ENCODE measurements around the gene MAPRE3.

DNA sequence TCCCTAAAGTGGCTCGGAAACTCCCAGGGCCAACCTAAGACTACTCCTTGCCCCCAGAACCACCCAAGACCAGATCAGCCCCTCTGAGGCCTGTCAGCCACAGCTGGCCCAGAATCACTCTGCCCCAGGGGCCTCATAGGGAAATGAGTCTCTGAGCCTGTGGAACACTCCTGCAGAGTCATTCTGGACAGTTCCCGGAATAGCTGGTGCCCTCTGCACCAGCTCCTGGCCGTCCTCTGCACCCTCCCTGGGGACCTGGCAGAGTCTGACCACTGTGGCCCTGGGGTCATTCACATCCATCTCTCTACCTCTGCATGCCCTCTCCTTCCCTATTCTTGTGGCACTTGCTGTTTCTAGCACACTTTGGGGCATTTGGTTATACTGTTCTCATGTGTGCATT is 47.7 kb downstream of the MAPRE3 start:
- TF ChIP-seq HMGXB4 (CRISPR knock-in tag; IDR thresholded peaks at IDR 0.05) = no peak
- no peak for TF ChIP-seq CTCF (IDR thresholded peaks at IDR 0.05)
- no peak for TF ChIP-seq SOX15 (CRISPR knock-in tag; IDR thresholded peaks at IDR 0.05)
- no peak for TF ChIP-seq ZNF671 (CRISPR knock-in tag; IDR thresholded peaks at IDR 0.05)
- no peak for TF ChIP-seq ATF2 (CRISPR knock-in tag; IDR thresholded peaks at IDR 0.05; ENCODE audit: borderline replicate concordance, low read depth)
- no peak for TF ChIP-seq CREM (CRISPR knock-in tag; IDR thresholded peaks at IDR 0.05)
- no peak for TF ChIP-seq TP53 (CRISPR knock-in tag; IDR thresholded peaks at IDR 0.05)
- no peak for TF ChIP-seq SP1 (CRISPR knock-in tag; conservative IDR thresholded peaks at IDR 0.05)
- no peak for TF ChIP-seq SMAD3 (CRISPR knock-in tag; IDR thresholded peaks at IDR 0.05; ENCODE audit: borderline replicate concordance)
- TF ChIP-seq, protein P1, sequence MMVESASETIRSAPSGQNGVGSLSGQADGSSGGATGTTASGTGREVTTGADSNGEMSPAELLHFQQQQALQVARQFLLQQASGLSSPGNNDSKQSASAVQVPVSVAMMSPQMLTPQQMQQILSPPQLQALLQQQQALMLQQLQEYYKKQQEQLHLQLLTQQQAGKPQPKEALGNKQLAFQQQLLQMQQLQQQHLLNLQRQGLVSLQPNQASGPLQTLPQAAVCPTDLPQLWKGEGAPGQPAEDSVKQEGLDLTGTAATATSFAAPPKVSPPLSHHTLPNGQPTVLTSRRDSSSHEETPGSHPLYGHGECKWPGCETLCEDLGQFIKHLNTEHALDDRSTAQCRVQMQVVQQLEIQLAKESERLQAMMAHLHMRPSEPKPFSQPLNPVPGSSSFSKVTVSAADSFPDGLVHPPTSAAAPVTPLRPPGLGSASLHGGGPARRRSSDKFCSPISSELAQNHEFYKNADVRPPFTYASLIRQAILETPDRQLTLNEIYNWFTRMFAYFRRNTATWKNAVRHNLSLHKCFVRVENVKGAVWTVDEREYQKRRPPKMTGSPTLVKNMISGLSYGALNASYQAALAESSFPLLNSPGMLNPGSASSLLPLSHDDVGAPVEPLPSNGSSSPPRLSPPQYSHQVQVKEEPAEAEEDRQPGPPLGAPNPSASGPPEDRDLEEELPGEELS (CRISPR knock-in tag; IDR thresholded peaks at IDR 0.05) = no peak
- TF ChIP-seq, protein P2, sequence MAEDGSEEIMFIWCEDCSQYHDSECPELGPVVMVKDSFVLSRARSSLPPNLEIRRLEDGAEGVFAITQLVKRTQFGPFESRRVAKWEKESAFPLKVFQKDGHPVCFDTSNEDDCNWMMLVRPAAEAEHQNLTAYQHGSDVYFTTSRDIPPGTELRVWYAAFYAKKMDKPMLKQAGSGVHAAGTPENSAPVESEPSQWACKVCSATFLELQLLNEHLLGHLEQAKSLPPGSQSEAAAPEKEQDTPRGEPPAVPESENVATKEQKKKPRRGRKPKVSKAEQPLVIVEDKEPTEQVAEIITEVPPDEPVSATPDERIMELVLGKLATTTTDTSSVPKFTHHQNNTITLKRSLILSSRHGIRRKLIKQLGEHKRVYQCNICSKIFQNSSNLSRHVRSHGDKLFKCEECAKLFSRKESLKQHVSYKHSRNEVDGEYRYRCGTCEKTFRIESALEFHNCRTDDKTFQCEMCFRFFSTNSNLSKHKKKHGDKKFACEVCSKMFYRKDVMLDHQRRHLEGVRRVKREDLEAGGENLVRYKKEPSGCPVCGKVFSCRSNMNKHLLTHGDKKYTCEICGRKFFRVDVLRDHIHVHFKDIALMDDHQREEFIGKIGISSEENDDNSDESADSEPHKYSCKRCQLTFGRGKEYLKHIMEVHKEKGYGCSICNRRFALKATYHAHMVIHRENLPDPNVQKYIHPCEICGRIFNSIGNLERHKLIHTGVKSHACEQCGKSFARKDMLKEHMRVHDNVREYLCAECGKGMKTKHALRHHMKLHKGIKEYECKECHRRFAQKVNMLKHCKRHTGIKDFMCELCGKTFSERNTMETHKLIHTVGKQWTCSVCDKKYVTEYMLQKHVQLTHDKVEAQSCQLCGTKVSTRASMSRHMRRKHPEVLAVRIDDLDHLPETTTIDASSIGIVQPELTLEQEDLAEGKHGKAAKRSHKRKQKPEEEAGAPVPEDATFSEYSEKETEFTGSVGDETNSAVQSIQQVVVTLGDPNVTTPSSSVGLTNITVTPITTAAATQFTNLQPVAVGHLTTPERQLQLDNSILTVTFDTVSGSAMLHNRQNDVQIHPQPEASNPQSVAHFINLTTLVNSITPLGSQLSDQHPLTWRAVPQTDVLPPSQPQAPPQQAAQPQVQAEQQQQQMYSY (CRISPR knock-in tag; IDR thresholded peaks at IDR 0.05) = no peak

Data from WTC11 (cell line).